SU-DHL-6 (cell line): ENCODE data around the gene RPSA.

Source experiments
- H2AFZ ChIP-seq: fragments of 200-600 bp; sonication (generic); 2 replicates; pipeline ENCODE4 v1.6.1; 2014; ENCODE audit warnings: low read depth, mild to moderate bottlenecking, moderate library complexity, mixed read lengths, antibody characterized with exemption, low read length; ENCODE audit not compliant: severe bottlenecking
- H3F3A ChIP-seq: fragments of 200-600 bp; shearing (Covaris generic); 2 replicates; pipeline ENCODE4 v1.6.0; 2016; ENCODE audit warnings: antibody characterized with exemption, mild to moderate bottlenecking; ENCODE audit not compliant: insufficient read depth
- H3K27ac ChIP-seq: fragments of 200-600 bp; sonication (generic); 2 replicates; pipeline ENCODE4 v1.5.1; 2016; ENCODE audit warnings: low read depth, mild to moderate bottlenecking, low read length, moderate library complexity, mixed read lengths
- H3K27me3 ChIP-seq: fragments of 200-600 bp; sonication (generic), shearing (Covaris generic); 2 replicates; pipeline ENCODE4 v1.6.0; 2014; ENCODE audit warnings: mild to moderate bottlenecking, low read length
- H3K36me3 ChIP-seq: fragments of 200-600 bp; sonication (generic); 2 replicates; pipeline ENCODE4 v1.6.1; 2014; ENCODE audit warnings: mild to moderate bottlenecking, low read length, mixed read lengths
- H3K4me2 ChIP-seq: fragments of 300-600, 200-600 bp; shearing (Covaris generic), sonication (generic); 2 replicates; pipeline ENCODE4 v1.6.0; 2014; ENCODE audit warnings: low read length, low read depth, mild to moderate bottlenecking; ENCODE audit not compliant: poor library complexity, severe bottlenecking
- H3K4me3 ChIP-seq: fragments of 200-600 bp; sonication (generic); 2 replicates; pipeline ENCODE4 v1.5.1; 2014; ENCODE audit warnings: antibody characterized with exemption, low read length, mild to moderate bottlenecking, mixed read lengths; ENCODE audit not compliant: insufficient read depth, poor library complexity, severe bottlenecking
- H3K79me2 ChIP-seq: fragments of 200-600 bp; sonication (generic); 2 replicates; pipeline ENCODE4 v1.6.1; 2014; ENCODE audit warnings: mild to moderate bottlenecking, low read length, moderate library complexity; ENCODE audit not compliant: insufficient read depth
- H3K9ac ChIP-seq: fragments of 200-600 bp; sonication (generic); 2 replicates; pipeline ENCODE4 v1.7.0; 2014; ENCODE audit warnings: mild to moderate bottlenecking, low read length
- H3K9me2 ChIP-seq: fragments of 200-600 bp; sonication (generic); replicated peaks from 2 replicates; pipeline ENCODE4 v1.6.1; 2014; ENCODE audit warnings: low read length; ENCODE audit not compliant: insufficient read depth
- H3K9me3 ChIP-seq: fragments of 200-600 bp; sonication (generic); 2 replicates; pipeline ENCODE4 v1.6.1; 2014; ENCODE audit warnings: low read length, mixed read lengths; ENCODE audit not compliant: insufficient read depth
- H4K20me1 ChIP-seq: fragments of 200-600 bp; sonication (generic); 2 replicates; pipeline ENCODE4 v1.6.1; 2014; ENCODE audit warnings: low read depth, mild to moderate bottlenecking, antibody characterized with exemption, low read length, moderate library complexity, mixed read lengths
- CTCF ChIP-seq: fragments of 200-600 bp; sonication (generic); IDR thresholded peaks from one replicate; pipeline ENCODE4 v1.5.1; 2017; ENCODE audit warnings: antibody characterized with exemption, mild to moderate bottlenecking, low read length, moderate library complexity; ENCODE audit not compliant: insufficient read depth, poor library complexity, severe bottlenecking
- EZH2phosphoT487 ChIP-seq: fragments of 200-600 bp; sonication (generic), shearing (Covaris generic); conservative IDR thresholded peaks from 2 replicates; pipeline ENCODE4 v1.6.1; 2018; ENCODE audit warnings: mild to moderate bottlenecking, antibody characterized with exemption, low read length, moderate library complexity, mixed read lengths

The RPSA gene

GRCh38 chr3:39432342-39432741 lies 25.8 kb downstream of the RPSA start:
- Histone ChIP-seq H4K20me1 (no peaks in the 10 kb centered on the region), H3K79me2 (no peaks in the 10 kb centered on the region), H3K9me2 (no peaks in the 10 kb centered on the region), H3K9ac (no peak overlapping the region), H3K4me3 (no peak overlapping the region), H3K27me3 (no peaks in the 10 kb centered on the region), H3K9me3 (no peaks in the 10 kb centered on the region), H3K27ac (no peak overlapping the region), H2AFZ (no peak overlapping the region), H3K36me3 (no peaks in the 10 kb centered on the region), H3K4me2 (no peak overlapping the region), H3F3A (no peaks in the 10 kb centered on the region)
- TF ChIP-seq EZH2phosphoT487 (no peak), CTCF (no peak)

- TF ChIP-seq CTCF (no peak), EZH2phosphoT487 (no peak)
- H3K9ac ChIP-seq: no peak overlapping the region
Observed at GRCh38 chr3:39433642-39434041, 27.1 kb downstream of the RPSA start.

GRCh38 chr3:39434574-39434973 lies 28.1 kb downstream of the RPSA start:
- Histone ChIP-seq H3K4me3 (no peak overlapping the region), H2AFZ (no peak overlapping the region), H3K4me2 (no peak overlapping the region), H3K36me3 (no peaks in the 10 kb centered on the region), H3K9me2 (no peaks in the 10 kb centered on the region), H3K9ac (no peak overlapping the region), H3K79me2 (no peaks in the 10 kb centered on the region), H4K20me1 (no peaks in the 10 kb centered on the region), H3F3A (no peaks in the 10 kb centered on the region), H3K27me3 (no peaks in the 10 kb centered on the region), H3K27ac (no peak overlapping the region), H3K9me3 (no peaks in the 10 kb centered on the region)
- no peak for TF ChIP-seq EZH2phosphoT487
- no peak for TF ChIP-seq CTCF

More at GRCh38 chr3:39433642-39434041, 27.1 kb downstream of the RPSA start:
- no peak overlapping the region for H2AFZ ChIP-seq
- no peaks in the 10 kb centered on the region for H3K9me3 ChIP-seq
- H3K27ac ChIP-seq: no peak overlapping the region
- H3K4me3 ChIP-seq: no peak overlapping the region
- H3K4me2 ChIP-seq: no peak overlapping the region
- H4K20me1 ChIP-seq: no peaks in the 10 kb centered on the region
- H3K9me2 ChIP-seq: no peaks in the 10 kb centered on the region
- no peaks in the 10 kb centered on the region for H3K27me3 ChIP-seq
- H3F3A ChIP-seq: no peaks in the 10 kb centered on the region
- no peaks in the 10 kb centered on the region for H3K36me3 ChIP-seq
- no peaks in the 10 kb centered on the region for H3K79me2 ChIP-seq
